Caco-2 (cell line): ENCODE results near the gene CFAP99. TPM values are rescaled to one million over a fixed set of nuclear protein-coding genes. Genes with fewer than 3 reads are reported as not detected.

Experiments used
- BruUV-seq: library from RNA; stranded (reverse); fragments of 400-500 nt; replicated peaks from 2 replicates; lab custom pipeline; 2021; lab: Mats Ljungman, UMichigan
- CTCF ChIA-PET: fragments of 300-600 bp; sonication (Branson Sonifier 250); formaldehyde crosslinking; loops from one replicate; lab custom pipeline; 2022; ENCODE audit warnings: antibody characterized with exemption; lab: Charles Lee
- POLR2A ChIA-PET: fragments of 300-600 bp; sonication (Branson Sonifier 250); formaldehyde crosslinking; loops from one replicate; lab custom pipeline; 2022; ENCODE audit warnings: antibody characterized with exemption; lab: Charles Lee
- DNase-seq, 2 experiments: peaks; one replicate each; pipeline versions ENCODE4 v3.0.0 to v3.0.0-alpha.2; 2020 to 2022
- H3K27me3 ChIP-seq: replicated peaks from 2 replicates; pipeline ENCODE4 v1.6.0; 2011; ENCODE audit warnings: low read length; ENCODE audit not compliant: control insufficient read depth, insufficient read depth
- H3K36me3 ChIP-seq: 2 replicates; pipeline ENCODE4 v1.5.1; 2011; ENCODE audit warnings: low read length; ENCODE audit not compliant: control insufficient read depth, insufficient read depth
- H3K4me1 ChIP-seq: fragments of 250-450 bp; sonication (Bioruptor Pico); 2 replicates; pipeline ENCODE4 v1.5.1; 2020; ENCODE audit warnings: mild to moderate bottlenecking
- H3K4me3 ChIP-seq: 2 replicates; pipeline ENCODE4 v1.5.1; 2011; ENCODE audit warnings: low read depth, mild to moderate bottlenecking, control low read depth, low read length
- H3K9me3 ChIP-seq: fragments of 250-450 bp; sonication (Bioruptor Pico); 2 replicates; pipeline ENCODE4 v1.5.1; 2020; ENCODE audit warnings: mild to moderate bottlenecking, moderate library complexity
- H3K27ac Mint-ChIP-seq: one replicate; pipeline ENCODE4 v1.8.0; 2022; ENCODE audit warnings: mixed read lengths; ENCODE audit not compliant: unreplicated experiment
- H3K27me3 Mint-ChIP-seq: one replicate; pipeline ENCODE4 v1.8.0; 2022; ENCODE audit warnings: mixed read lengths; ENCODE audit not compliant: insufficient read depth, unreplicated experiment
- H3K36me3 Mint-ChIP-seq: one replicate; pipeline ENCODE4 v1.8.0; 2022; ENCODE audit warnings: mild to moderate bottlenecking, mixed read lengths; ENCODE audit not compliant: insufficient read depth, unreplicated experiment
- H3K4me1 Mint-ChIP-seq: one replicate; pipeline ENCODE4 v1.8.0; 2022; ENCODE audit warnings: low read depth, mixed read lengths; ENCODE audit not compliant: unreplicated experiment
- H3K4me3 Mint-ChIP-seq: one replicate; pipeline ENCODE4 v1.8.0; 2022; ENCODE audit warnings: mild to moderate bottlenecking, moderate library complexity, mixed read lengths; ENCODE audit not compliant: unreplicated experiment
- H3K9me3 Mint-ChIP-seq: one replicate; pipeline ENCODE4 v1.8.0; 2022; ENCODE audit warnings: mixed read lengths; ENCODE audit not compliant: unreplicated experiment
- intact Hi-C: fragments of 100-400 bp; cut with micrococcal nuclease; formaldehyde crosslinking; loops from one replicate; pipeline ENCODE4 v1.10.0; 2022; ENCODE audit not compliant: unreplicated experiment
- total RNA-seq: library from RNA; stranded (reverse); gene quantifications from 2 replicates; pipeline ENCODE4 v1.2.3, GENCODE V29; 2022
- TF ChIP-seq, protein P1 (sequence below), 2 experiments: fragments of 200-600 bp in 1 of 2; IDR thresholded peaks; 1 replicate in 1 of 2; 2 replicates in 1 of 2; pipeline versions ENCODE4 v1.5.1 to v1.8.0; 2011 to 2022; ENCODE audit warnings: antibody characterized with exemption in 1 of 2, control low read depth in 1 of 2, inconsistent platforms in 1 of 2, low read depth in 1 of 2, low read length in 1 of 2, mild to moderate bottlenecking in 1 of 2, moderate library complexity in 1 of 2; ENCODE audit not compliant: insufficient read depth in 1 of 2, severe bottlenecking in 1 of 2, unreplicated experiment in 1 of 2

Gene CFAP99
- total RNA-seq, 1 experiment from 2014 or later, result not detected

DNA sequence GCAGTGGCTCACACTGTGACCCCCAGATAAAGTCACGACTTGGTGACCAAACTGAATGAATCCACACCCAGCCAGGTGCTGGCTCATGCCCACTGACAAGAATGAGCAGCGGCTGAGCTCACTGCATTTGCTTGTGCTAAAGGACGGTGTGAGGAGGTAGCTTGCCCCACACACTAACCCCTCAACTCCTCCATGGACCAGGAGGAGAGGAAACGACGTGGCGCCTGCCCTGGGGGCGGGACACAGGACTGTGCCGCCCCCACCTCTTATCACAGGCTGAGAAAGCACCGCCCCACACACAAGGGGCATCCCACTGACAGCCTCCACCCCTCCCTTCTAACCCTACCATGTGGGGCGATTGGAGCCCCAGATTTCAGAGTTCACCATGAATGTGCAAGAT is 43.3 kb upstream of the CFAP99 start:
- DNase-seq, result no peak
- intact Hi-C loops, result no loop called here
- H3K4me1 Mint-ChIP-seq, result no peaks in the 10 kb centered on the region
- H3K9me3 Mint-ChIP-seq, result no peaks in the 10 kb centered on the region
- BruUV-seq, result no TSS peak
- TF ChIP-seq, protein P1, sequence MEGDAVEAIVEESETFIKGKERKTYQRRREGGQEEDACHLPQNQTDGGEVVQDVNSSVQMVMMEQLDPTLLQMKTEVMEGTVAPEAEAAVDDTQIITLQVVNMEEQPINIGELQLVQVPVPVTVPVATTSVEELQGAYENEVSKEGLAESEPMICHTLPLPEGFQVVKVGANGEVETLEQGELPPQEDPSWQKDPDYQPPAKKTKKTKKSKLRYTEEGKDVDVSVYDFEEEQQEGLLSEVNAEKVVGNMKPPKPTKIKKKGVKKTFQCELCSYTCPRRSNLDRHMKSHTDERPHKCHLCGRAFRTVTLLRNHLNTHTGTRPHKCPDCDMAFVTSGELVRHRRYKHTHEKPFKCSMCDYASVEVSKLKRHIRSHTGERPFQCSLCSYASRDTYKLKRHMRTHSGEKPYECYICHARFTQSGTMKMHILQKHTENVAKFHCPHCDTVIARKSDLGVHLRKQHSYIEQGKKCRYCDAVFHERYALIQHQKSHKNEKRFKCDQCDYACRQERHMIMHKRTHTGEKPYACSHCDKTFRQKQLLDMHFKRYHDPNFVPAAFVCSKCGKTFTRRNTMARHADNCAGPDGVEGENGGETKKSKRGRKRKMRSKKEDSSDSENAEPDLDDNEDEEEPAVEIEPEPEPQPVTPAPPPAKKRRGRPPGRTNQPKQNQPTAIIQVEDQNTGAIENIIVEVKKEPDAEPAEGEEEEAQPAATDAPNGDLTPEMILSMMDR (IDR thresholded peaks at IDR 0.05; ENCODE audit: insufficient read depth in 1 of 2, low read depth in 1 of 2, low read length in 1 of 2, severe bottlenecking in 1 of 2, unreplicated experiment in 1 of 2), result no peak
- H3K4me3 Mint-ChIP-seq, result no peak overlapping the region
- POLR2A ChIA-PET, result no interaction called here
- Histone ChIP-seq H3K36me3 (no peaks in the 10 kb centered on the region), H3K4me3 (no peak overlapping the region), H3K27me3 (no peaks in the 10 kb centered on the region), H3K9me3 (no peaks in the 10 kb centered on the region), H3K4me1 (no peaks in the 10 kb centered on the region)
- H3K36me3 Mint-ChIP-seq, result no peaks in the 10 kb centered on the region
- CTCF ChIA-PET, result no interaction called here
- H3K27ac Mint-ChIP-seq, result no peak overlapping the region
- H3K27me3 Mint-ChIP-seq, result no peaks in the 10 kb centered on the region

DNA sequence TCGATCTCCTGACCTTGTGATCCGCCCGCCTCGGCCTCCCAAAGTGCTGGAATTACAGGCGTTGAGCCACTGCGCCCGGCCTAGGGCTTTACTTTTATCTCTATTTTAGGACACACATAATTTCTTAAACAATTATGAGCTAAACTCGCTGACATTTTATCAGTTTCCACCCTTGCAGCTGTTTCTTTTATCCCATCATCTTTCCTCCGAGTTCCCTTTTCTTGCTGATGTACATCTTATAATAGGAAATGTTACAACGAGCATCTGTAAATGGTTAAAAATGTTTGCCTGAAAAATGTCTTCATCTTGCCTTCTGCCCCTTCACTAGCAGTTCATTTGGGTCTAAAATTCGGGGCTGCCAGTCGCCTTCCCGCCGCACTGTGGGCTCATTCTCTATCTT is 41.5 kb upstream of the CFAP99 start:
- Mint-ChIP-seq H3K27ac (no peak overlapping the region), H3K4me3 (no peak overlapping the region), H3K27me3 (no peaks in the 10 kb centered on the region), H3K36me3 (no peaks in the 10 kb centered on the region), H3K9me3 (no peaks in the 10 kb centered on the region), H3K4me1 (no peaks in the 10 kb centered on the region)
- no peaks in the 10 kb centered on the region for H3K36me3 ChIP-seq
- H3K9me3 ChIP-seq, result no peaks in the 10 kb centered on the region
- ChIA-PET POLR2A (no interaction called here), CTCF (no interaction called here)
- no peaks in the 10 kb centered on the region for H3K27me3 ChIP-seq
- H3K4me1 ChIP-seq, result no peaks in the 10 kb centered on the region
- intact Hi-C loops, result no loop called here
- TF ChIP-seq, protein P1 (IDR thresholded peaks at IDR 0.05; ENCODE audit: insufficient read depth in 1 of 2, low read depth in 1 of 2, low read length in 1 of 2, severe bottlenecking in 1 of 2, unreplicated experiment in 1 of 2), result no peak
- BruUV-seq, result no TSS peak
- no peak for DNase-seq
- no peak overlapping the region for H3K4me3 ChIP-seq

DNA sequence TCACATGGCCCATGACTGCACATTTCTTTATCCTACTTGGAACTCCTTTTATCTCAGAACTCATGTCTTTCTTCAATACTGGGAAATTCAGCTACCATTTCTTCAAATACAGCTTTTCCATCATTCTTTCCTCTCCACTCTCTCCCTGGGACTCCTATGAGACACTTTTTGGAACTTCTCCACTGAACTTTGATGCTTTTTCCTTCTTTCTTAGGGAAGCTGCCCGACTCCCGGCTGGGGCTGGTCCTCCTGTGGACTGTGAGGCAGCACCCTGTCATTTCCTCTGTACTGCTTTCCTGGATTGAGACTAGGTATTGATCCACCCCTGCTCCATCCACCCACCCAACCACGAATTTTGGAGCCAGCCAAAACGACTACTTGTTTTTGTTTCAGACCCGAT is 40.4 kb upstream of the CFAP99 start:
- no TSS peak for BruUV-seq
- H3K9me3 Mint-ChIP-seq, result no peaks in the 10 kb centered on the region
- no peaks in the 10 kb centered on the region for H3K36me3 Mint-ChIP-seq

More for the DNA sequence above, 40.4 kb upstream of the CFAP99 start:
- Mint-ChIP-seq H3K27me3 (no peaks in the 10 kb centered on the region), H3K4me1 (no peaks in the 10 kb centered on the region), H3K4me3 (no peak overlapping the region), H3K27ac (no peak overlapping the region)
- ChIA-PET CTCF (no interaction called here), POLR2A (no interaction called here)
- Histone ChIP-seq H3K9me3 (no peaks in the 10 kb centered on the region), H3K4me3 (no peak overlapping the region), H3K4me1 (no peaks in the 10 kb centered on the region), H3K27me3 (no peaks in the 10 kb centered on the region), H3K36me3 (no peaks in the 10 kb centered on the region)
- TF ChIP-seq, protein P1 (IDR thresholded peaks at IDR 0.05; ENCODE audit: insufficient read depth in 1 of 2, low read depth in 1 of 2, low read length in 1 of 2, severe bottlenecking in 1 of 2, unreplicated experiment in 1 of 2), result no peak
- no peak for DNase-seq
- intact Hi-C loops, result no loop called here
